Thyroid gland (tissue), 4 donors: ENCODE data around the gene AIFM1.

Source experiments
- POLR2A ChIP-seq, 2 donors: fragments of 450-650 bp; IDR thresholded peaks; one replicate each; pipeline ENCODE4 v1.6.1; 2017; ENCODE audit warnings: antibody characterized with exemption in 2 of 2, mild to moderate bottlenecking in 2 of 2, moderate library complexity in 1 of 2
- TF ChIP-seq, protein P1 (sequence below), 6 experiments: fragments of 200-600 bp in 3 of 6; fragments of 450-650 bp in 3 of 6; sonication (generic) in 3 of 6; IDR thresholded peaks; one replicate each; pipeline ENCODE4 v1.5.1; 2016 to 2019; ENCODE audit warnings: antibody characterized with exemption in 6 of 6, mild to moderate bottlenecking in 2 of 6, inconsistent platforms in 1 of 6, moderate library complexity in 1 of 6

DNA sequence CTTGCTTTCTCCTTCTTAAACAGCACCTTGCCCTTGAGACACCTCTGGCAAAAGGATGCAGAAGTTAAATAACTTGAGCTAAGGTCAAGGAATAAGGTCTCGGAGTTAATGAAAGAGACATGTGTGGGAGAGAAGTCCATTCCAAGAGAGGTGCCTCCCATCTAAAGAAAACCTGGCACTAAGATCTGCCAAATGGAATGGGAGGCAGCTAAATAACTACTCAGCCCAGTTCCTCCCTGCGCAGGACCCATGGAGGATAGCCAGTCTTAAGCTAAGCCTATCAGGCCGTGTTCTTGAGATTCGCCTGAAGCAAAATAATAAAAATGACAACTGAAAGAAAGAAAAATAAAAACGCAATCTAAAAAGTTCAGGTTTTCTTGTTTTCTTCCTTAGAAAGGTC is 34.7 kb downstream of the AIFM1 start:
- TF ChIP-seq, protein P1, sequence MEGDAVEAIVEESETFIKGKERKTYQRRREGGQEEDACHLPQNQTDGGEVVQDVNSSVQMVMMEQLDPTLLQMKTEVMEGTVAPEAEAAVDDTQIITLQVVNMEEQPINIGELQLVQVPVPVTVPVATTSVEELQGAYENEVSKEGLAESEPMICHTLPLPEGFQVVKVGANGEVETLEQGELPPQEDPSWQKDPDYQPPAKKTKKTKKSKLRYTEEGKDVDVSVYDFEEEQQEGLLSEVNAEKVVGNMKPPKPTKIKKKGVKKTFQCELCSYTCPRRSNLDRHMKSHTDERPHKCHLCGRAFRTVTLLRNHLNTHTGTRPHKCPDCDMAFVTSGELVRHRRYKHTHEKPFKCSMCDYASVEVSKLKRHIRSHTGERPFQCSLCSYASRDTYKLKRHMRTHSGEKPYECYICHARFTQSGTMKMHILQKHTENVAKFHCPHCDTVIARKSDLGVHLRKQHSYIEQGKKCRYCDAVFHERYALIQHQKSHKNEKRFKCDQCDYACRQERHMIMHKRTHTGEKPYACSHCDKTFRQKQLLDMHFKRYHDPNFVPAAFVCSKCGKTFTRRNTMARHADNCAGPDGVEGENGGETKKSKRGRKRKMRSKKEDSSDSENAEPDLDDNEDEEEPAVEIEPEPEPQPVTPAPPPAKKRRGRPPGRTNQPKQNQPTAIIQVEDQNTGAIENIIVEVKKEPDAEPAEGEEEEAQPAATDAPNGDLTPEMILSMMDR (IDR thresholded peaks at IDR 0.05): no peak
- no peak for TF ChIP-seq POLR2A (IDR thresholded peaks at IDR 0.05)
